SH-SY5Y (cell line): ENCODE data around the gene SHQ1.

Source experiments
- GATA2 ChIP-seq: IDR thresholded peaks from 2 replicates; pipeline ENCODE4 v1.6.1; 2011; ENCODE audit warnings: mild to moderate bottlenecking, low read depth, low read length
- GATA3 ChIP-seq: IDR thresholded peaks from 2 replicates; pipeline ENCODE4 v1.6.1; 2011; ENCODE audit warnings: low read depth, mild to moderate bottlenecking, low read length, moderate library complexity

SHQ1 gene

GRCh38 chr3:72794079-72794478 is 54.2 kb downstream of the SHQ1 start:
- no peak for TF ChIP-seq GATA2
- no peak for TF ChIP-seq GATA3

- TF ChIP-seq GATA2 (no peak), GATA3 (no peak)
These were observed 57.1 kb downstream of the SHQ1 start for GRCh38 chr3:72791161-72791560.

GRCh38 chr3:72789786-72790185 is 58.5 kb downstream of the SHQ1 start:
- TF ChIP-seq GATA3 = no peak
- TF ChIP-seq GATA2 = no peak

GRCh38 chr3:72786668-72787067 is 61.6 kb downstream of the SHQ1 start:
- TF ChIP-seq GATA2 (no peak), GATA3 (no peak)

GRCh38 chr3:72784226-72784625 is 64.0 kb downstream of the SHQ1 start:
- TF ChIP-seq GATA2 = no peak
- TF ChIP-seq GATA3 = no peak

GRCh38 chr3:72782521-72782920 is 65.7 kb downstream of the SHQ1 start:
- TF ChIP-seq GATA2 (no peak), GATA3 (no peak)

- TF ChIP-seq GATA3 (peak; percentile 100), GATA2 (peak; percentile 95)
These were observed 78.3 kb downstream of the SHQ1 start for GRCh38 chr3:72769758-72770540.

- TF ChIP-seq GATA2 (no peak), GATA3 (no peak)
These were observed 79.3 kb downstream of the SHQ1 start for GRCh38 chr3:72768936-72769335.

- no peak for TF ChIP-seq GATA2
These were observed 79.8 kb downstream of the SHQ1 start for GRCh38 chr3:72768481-72768880.

GRCh38 chr3:72768006-72768441 is 80.2 kb downstream of the SHQ1 start:
- TF ChIP-seq GATA2 (peak; percentile 70), GATA3 (peak; percentile 4; the same call in 1 of the 2 replicates)

- TF ChIP-seq GATA3 = no peak
- TF ChIP-seq GATA2 = no peak
These were observed 81.4 kb downstream of the SHQ1 start for GRCh38 chr3:72766866-72767265.

GRCh38 chr3:72763751-72764440 is 84.3 kb downstream of the SHQ1 start:
- TF ChIP-seq GATA2 = no peak
- TF ChIP-seq GATA3 = no peak

- no peak for TF ChIP-seq GATA2
- TF ChIP-seq GATA3 = no peak
These were observed 86.8 kb downstream of the SHQ1 start for GRCh38 chr3:72761410-72761809.

GRCh38 chr3:72760225-72760624 is 88.0 kb downstream of the SHQ1 start:
- TF ChIP-seq GATA3 (no peak), GATA2 (no peak)

GRCh38 chr3:72756900-72757299 is 91.3 kb downstream of the SHQ1 start:
- TF ChIP-seq GATA2 = no peak
